ENCODE results near the gene PSMA6. TPM values are rescaled to one million over a fixed set of nuclear protein-coding genes. Genes with fewer than 3 reads are reported as not detected.
"Not testable (repeated sequence)": the region's sequence is repeated elsewhere in the genome, so short reads cannot be mapped to it uniquely, and the experiment has no call there.

PSMA6 gene
- total RNA-seq, 4 donors from 2014 or later = 70.5 to 143 (median 112) TPM

GRCh38 chr14:35355981-35356841 is 64.0 kb downstream of the PSMA6 start:
- TF ChIP-seq POLR2AphosphoS5 (IDR thresholded peaks at IDR 0.05) (no peak), CTCF (IDR thresholded peaks at IDR 0.05) (no peak), EP300 (IDR thresholded peaks at IDR 0.05) (no peak), POLR2A (IDR thresholded peaks at IDR 0.05; ENCODE audit: low read depth) (no peak)
- Histone ChIP-seq H3K4me3 (no peak overlapping the region), H3K9me3 (no peaks in the 10 kb centered on the region), H3K27me3 (no peaks in the 10 kb centered on the region), H3K27ac (replicated peaks in 1 of 4) (no peak overlapping the region), H3K36me3 (no peaks in the 10 kb centered on the region), H3K4me1 (peaks cover 0 to 12% (median 4%) of the 10 kb centered on the region in 4 donors)
- 68% methylated on average over 5 of the region's 5 CpGs for WGBS
- intact Hi-C loops (cut with DNase I) = no loop called here
- DNase-seq (ENCODE audit: extremely low spot score) = no peak

- peaks cover under 1 to 11% (median 7%) of the 10 kb centered on the region in 4 donors for H3K4me1 ChIP-seq
- H3K4me3 ChIP-seq; H3K27ac ChIP-seq (replicated peaks in 1 of 4); H3K36me3 ChIP-seq; intact Hi-C loops (cut with DNase I); H3K9me3 ChIP-seq; DNase-seq (ENCODE audit: extremely low spot score); H3K27me3 ChIP-seq: not testable (repeated sequence)
- WGBS = 79% methylated on average over 7 of the region's 7 CpGs
These were observed 67.5 kb downstream of the PSMA6 start for GRCh38 chr14:35359655-35360054.

GRCh38 chr14:35361141-35361480 is 68.9 kb downstream of the PSMA6 start:
- H3K4me1 ChIP-seq = peaks cover 15 to 25% (median 20%) of the 10 kb centered on the region in 4 donors
- no peaks in the 10 kb centered on the region for H3K9me3 ChIP-seq
- DNase-seq (ENCODE audit: extremely low spot score) = no peak
- no peak overlapping the region for H3K4me3 ChIP-seq
- TF ChIP-seq POLR2A (IDR thresholded peaks at IDR 0.05; ENCODE audit: low read depth) = no peak
- no peak for TF ChIP-seq EP300 (IDR thresholded peaks at IDR 0.05)
- no peak for TF ChIP-seq CTCF (IDR thresholded peaks at IDR 0.05)
- H3K27me3 ChIP-seq = no peaks in the 10 kb centered on the region
- intact Hi-C loops (cut with DNase I) = no loop called here
- H3K27ac ChIP-seq (replicated peaks in 1 of 4) = no peak overlapping the region
- WGBS = 91% methylated on average over 8 of the region's 8 CpGs
- no peaks in the 10 kb centered on the region for H3K36me3 ChIP-seq

GRCh38 chr14:35362450-35362849 is 70.3 kb downstream of the PSMA6 start:
- Histone ChIP-seq H3K4me1 (peaks cover 26 to 37% (median 32%) of the 10 kb centered on the region in 4 donors), H3K9me3 (no peaks in the 10 kb centered on the region), H3K4me3 (no peak overlapping the region), H3K27ac (replicated peaks in 1 of 4) (no peak overlapping the region), H3K36me3 (no peaks in the 10 kb centered on the region), H3K27me3 (no peaks in the 10 kb centered on the region)
- no peak for TF ChIP-seq POLR2AphosphoS5 (IDR thresholded peaks at IDR 0.05)
- intact Hi-C loops (cut with DNase I) = no loop called here
- DNase-seq (ENCODE audit: extremely low spot score) = no peak
- 66% methylated on average over 3 of the region's 3 CpGs for WGBS

- WGBS = 78% methylated on average over 25 of the region's 25 CpGs
- Histone ChIP-seq H3K27ac (replicated peaks in 1 of 4) (no peak overlapping the region), H3K27me3 (no peaks in the 10 kb centered on the region), H3K4me1 (peaks cover 30 to 42% (median 36%) of the 10 kb centered on the region in 4 donors), H3K4me3 (no peak overlapping the region), H3K9me3 (no peaks in the 10 kb centered on the region), H3K36me3 (no peaks in the 10 kb centered on the region)
- no peak for TF ChIP-seq POLR2AphosphoS5 (IDR thresholded peaks at IDR 0.05)
- no peak for TF ChIP-seq POLR2A (IDR thresholded peaks at IDR 0.05; ENCODE audit: low read depth)
- no peak for TF ChIP-seq EP300 (IDR thresholded peaks at IDR 0.05)
- no peak for TF ChIP-seq CTCF (IDR thresholded peaks at IDR 0.05)
- no peak for DNase-seq (ENCODE audit: extremely low spot score)
- intact Hi-C loops (cut with DNase I) = no loop called here
These were observed 70.8 kb downstream of the PSMA6 start for GRCh38 chr14:35362911-35363374.

Data from esophagus muscularis mucosa (tissue), 4 donors.